Measurements from ENCODE around the gene TMEM269.

- TF ChIP-seq CTCF (optimal IDR thresholded peaks at IDR 0.05 in 1 of 3, IDR thresholded peaks at IDR 0.05 in 1 of 3, conservative IDR thresholded peaks at IDR 0.05 in 1 of 3; ENCODE audit: extremely low read depth in 1 of 3, insufficient read depth in 2 of 3, low read length in 3 of 3), result no peak
- no peak for TF ChIP-seq EZH2 (IDR thresholded peaks at IDR 0.05; ENCODE audit: low read length)
Observed at GRCh38 chr1:42738678-42739226, 46.0 kb upstream of the TMEM269 start.
